ENCODE results near the gene POLR2B. TPM values are rescaled to one million over a fixed set of nuclear protein-coding genes. Genes with fewer than 3 reads are reported as not detected.

POLR2B gene
- total RNA-seq, 3 donors from 2014 or later = 56.7 to 78.8 (median 71.9) TPM

GRCh38 chr4:57064120-57064519 lies 85.4 kb downstream of the POLR2B start:
- DNase-seq (no peak), ATAC-seq (no peak)
- no peak overlapping the region for H3K4me3 ChIP-seq
- H3K9me3 ChIP-seq = no peaks in the 10 kb centered on the region
- H3K4me1 ChIP-seq (ENCODE audit: low read depth) = peaks cover 14% of the 10 kb centered on the region
- intact Hi-C loops (cut with DNase I, micrococcal nuclease) = no loop called here
- TF ChIP-seq CTCF (IDR thresholded peaks at IDR 0.05) = no peak
- H3K36me3 ChIP-seq (ENCODE audit: low read depth) = no peaks in the 10 kb centered on the region

GRCh38 chr4:57064811-57065711 lies 86.4 kb downstream of the POLR2B start:
- ATAC-seq (peak; percentile 40), DNase-seq (peak; percentile 36 to 70 (median 41))
- no peak for TF ChIP-seq CTCF (IDR thresholded peaks at IDR 0.05)
- Histone ChIP-seq H3K36me3 (ENCODE audit: low read depth) (no peaks in the 10 kb centered on the region), H3K4me3 (no peak overlapping the region), H3K4me1 (ENCODE audit: low read depth) (peaks cover 10% of the 10 kb centered on the region), H3K9me3 (no peaks in the 10 kb centered on the region)
- intact Hi-C loops (cut with DNase I, micrococcal nuclease) = no loop called here

- no peak for DNase-seq
Observed at GRCh38 chr4:57065730-57066482, 87.2 kb downstream of the POLR2B start.

GRCh38 chr4:57068237-57068981 lies 89.7 kb downstream of the POLR2B start:
- no peaks in the 10 kb centered on the region for H3K4me1 ChIP-seq (ENCODE audit: low read depth)
- intact Hi-C loops (cut with DNase I, micrococcal nuclease) = no loop called here
- no peak overlapping the region for H3K4me3 ChIP-seq
- TF ChIP-seq CTCF (IDR thresholded peaks at IDR 0.05) = no peak
- no peaks in the 10 kb centered on the region for H3K9me3 ChIP-seq
- ATAC-seq (no peak), DNase-seq (no peak)
- H3K36me3 ChIP-seq (ENCODE audit: low read depth) = no peaks in the 10 kb centered on the region

More at GRCh38 chr4:57065730-57066482, 87.2 kb downstream of the POLR2B start:
- no peaks in the 10 kb centered on the region for H3K9me3 ChIP-seq
- H3K36me3 ChIP-seq (ENCODE audit: low read depth) = no peaks in the 10 kb centered on the region
- no peak overlapping the region for H3K4me3 ChIP-seq
- H3K4me1 ChIP-seq (ENCODE audit: low read depth) = peaks cover 1% of the 10 kb centered on the region
- TF ChIP-seq CTCF (IDR thresholded peaks at IDR 0.05) = no peak
- intact Hi-C loops (cut with DNase I, micrococcal nuclease) = no loop called here
- peak; percentile 25 for ATAC-seq

- Histone ChIP-seq H3K9me3 (no peaks in the 10 kb centered on the region), H3K36me3 (ENCODE audit: low read depth) (no peaks in the 10 kb centered on the region), H3K4me3 (no peak overlapping the region), H3K4me1 (ENCODE audit: low read depth) (no peaks in the 10 kb centered on the region)
- no peak for TF ChIP-seq CTCF (IDR thresholded peaks at IDR 0.05)
- intact Hi-C loops (cut with DNase I, micrococcal nuclease) = no loop called here
- no peak for DNase-seq
- no peak for ATAC-seq
Observed at GRCh38 chr4:57070461-57070860, 91.8 kb downstream of the POLR2B start.
